ENCODE data around the gene C3orf22.

DNA sequence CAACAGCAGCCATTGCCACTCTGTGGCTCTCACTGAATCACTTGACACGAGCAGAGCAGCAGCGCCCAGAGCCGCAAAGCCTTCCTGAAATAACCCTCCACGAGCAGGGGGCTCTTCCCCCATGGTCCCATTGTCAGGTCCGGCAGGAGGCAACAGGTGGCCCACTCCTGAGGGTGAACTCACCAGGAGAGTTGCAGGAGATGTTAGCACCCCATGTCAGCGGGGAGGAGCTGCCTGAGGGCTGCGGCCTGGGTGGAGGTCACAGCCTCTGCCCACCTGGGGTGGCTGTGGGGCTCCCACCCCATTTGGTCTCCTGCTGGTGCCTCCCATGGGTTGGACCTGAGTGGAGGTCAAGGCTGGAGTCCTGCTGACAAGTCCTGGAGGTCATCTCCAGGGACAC, 12.3 kb upstream of the C3orf22 start:
- TF ChIP-seq, protein P1, sequence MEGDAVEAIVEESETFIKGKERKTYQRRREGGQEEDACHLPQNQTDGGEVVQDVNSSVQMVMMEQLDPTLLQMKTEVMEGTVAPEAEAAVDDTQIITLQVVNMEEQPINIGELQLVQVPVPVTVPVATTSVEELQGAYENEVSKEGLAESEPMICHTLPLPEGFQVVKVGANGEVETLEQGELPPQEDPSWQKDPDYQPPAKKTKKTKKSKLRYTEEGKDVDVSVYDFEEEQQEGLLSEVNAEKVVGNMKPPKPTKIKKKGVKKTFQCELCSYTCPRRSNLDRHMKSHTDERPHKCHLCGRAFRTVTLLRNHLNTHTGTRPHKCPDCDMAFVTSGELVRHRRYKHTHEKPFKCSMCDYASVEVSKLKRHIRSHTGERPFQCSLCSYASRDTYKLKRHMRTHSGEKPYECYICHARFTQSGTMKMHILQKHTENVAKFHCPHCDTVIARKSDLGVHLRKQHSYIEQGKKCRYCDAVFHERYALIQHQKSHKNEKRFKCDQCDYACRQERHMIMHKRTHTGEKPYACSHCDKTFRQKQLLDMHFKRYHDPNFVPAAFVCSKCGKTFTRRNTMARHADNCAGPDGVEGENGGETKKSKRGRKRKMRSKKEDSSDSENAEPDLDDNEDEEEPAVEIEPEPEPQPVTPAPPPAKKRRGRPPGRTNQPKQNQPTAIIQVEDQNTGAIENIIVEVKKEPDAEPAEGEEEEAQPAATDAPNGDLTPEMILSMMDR (conservative IDR thresholded peaks at IDR 0.05) = no peak
- TF ChIP-seq EZH2 (IDR thresholded peaks at IDR 0.05; ENCODE audit: low read depth) = no peak
